OCI-M2 (cell line): ENCODE measurements around the gene C22orf42.
"Not testable (repeated sequence)": the region's sequence is repeated elsewhere in the genome, so short reads cannot be mapped to it uniquely, and the experiment has no call there.

Experiments used
- DNase-seq: peaks from one replicate; lab custom pipeline; 2025; ENCODE audit not compliant: unreplicated experiment; lab: John Stamatoyannopoulos, UW

The C22orf42 gene

GRCh38 chr22:32137731-32138324, 21.3 kb downstream of the C22orf42 start:
- DNase-seq: not testable (repeated sequence)

DNA sequence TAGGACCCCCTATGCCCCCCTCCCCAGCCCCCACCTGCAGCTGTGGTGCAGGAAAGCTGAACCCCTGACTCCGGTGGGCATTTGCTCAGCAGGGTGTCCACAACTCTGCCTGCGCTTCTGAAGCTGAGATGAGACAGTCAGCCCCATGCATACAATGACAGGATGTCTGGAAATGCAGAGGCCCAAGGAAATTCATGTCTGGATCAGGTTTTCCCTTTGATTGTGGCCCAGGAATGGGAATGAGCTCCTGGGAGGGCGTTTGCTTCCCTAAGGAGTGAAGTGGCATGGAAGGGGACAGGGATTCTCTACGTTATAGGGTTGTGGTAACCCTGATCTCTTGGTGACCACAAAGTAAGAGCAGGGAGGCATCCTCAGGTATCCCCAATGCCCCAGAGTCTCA, 22.2 kb downstream of the C22orf42 start:
- not testable (repeated sequence) for DNase-seq

GRCh38 chr22:32135958-32136357, 23.1 kb downstream of the C22orf42 start:
- DNase-seq: not testable (repeated sequence)

DNA sequence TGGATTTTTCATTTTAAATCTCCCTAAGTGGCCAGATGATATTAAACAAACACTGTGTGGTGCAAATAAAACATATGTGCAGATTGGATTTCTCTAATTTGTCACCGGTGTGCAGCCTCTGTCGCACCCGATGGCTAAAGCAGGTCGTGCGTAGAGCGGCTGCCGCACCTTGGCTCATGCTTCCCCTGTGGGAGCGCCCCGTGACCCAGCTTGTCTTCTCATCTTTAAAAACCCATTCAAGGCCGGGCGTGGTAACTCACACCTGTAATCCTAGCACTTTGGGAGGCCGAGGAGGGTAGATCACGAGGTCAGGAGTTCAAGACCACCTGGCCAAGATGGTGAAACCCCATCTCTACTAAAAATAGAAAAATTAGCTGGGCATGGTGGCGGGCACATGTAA, 24.3 kb downstream of the C22orf42 start:
- not testable (repeated sequence) for DNase-seq

- no peak for DNase-seq
These were observed 26.3 kb downstream of the C22orf42 start for GRCh38 chr22:32132783-32133182.

DNA sequence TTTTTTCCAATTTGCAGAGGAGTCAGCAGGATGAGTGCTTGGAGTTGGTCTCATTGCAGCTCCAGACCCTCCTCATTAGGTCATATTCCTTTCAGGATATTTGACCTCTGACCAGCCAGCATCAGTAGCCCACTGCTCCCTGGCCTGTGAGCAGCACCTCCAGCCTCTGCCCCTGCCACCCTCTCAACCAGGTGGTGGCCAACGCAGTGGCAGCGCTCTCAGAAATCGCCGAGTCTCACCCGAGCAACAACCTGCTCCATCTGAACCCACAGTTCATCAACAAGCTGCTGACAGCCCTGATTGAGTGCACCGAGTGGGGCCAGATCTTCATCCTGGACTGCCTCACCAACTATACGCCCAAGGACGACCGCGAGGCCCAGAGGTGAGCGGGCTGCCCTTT, 27.0 kb downstream of the C22orf42 start:
- no peak for DNase-seq

- DNase-seq: no peak
These were observed 28.6 kb downstream of the C22orf42 start for GRCh38 chr22:32130464-32130863.

DNA sequence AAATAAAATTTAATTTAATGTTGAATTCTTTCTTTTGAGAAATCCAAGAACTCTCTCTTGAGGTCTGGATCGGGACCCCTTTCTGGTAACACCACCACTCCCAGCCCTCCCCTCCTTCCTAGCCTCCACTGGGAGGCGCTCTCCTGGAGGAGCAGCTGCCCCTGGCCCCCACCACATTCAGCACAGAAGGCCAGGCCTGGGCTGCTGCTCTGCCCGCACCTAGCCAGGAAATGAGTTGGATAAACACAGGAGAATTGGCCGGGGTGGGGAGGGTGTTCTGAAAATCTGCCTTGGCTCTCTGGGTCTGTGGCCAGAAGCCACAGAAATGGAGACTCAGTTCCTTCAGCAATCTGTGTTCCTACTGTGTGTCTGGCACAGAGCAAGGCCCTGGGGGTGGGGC, 31.2 kb downstream of the C22orf42 start:
- no peak for DNase-seq

- DNase-seq: no peak
These were observed 35.4 kb downstream of the C22orf42 start for GRCh38 chr22:32123657-32124056.

GRCh38 chr22:32122899-32123298, 36.2 kb downstream of the C22orf42 start:
- DNase-seq: no peak

- DNase-seq: no peak
These were observed 38.5 kb downstream of the C22orf42 start for GRCh38 chr22:32120603-32121002.

- DNase-seq: no peak
These were observed 39.4 kb downstream of the C22orf42 start for GRCh38 chr22:32119568-32120235.

- no peak for DNase-seq
These were observed 46.7 kb downstream of the C22orf42 start for GRCh38 chr22:32112380-32112779.

- DNase-seq: no peak
These were observed 52.2 kb downstream of the C22orf42 start for GRCh38 chr22:32106930-32107329.

- DNase-seq: no peak
These were observed 55.3 kb downstream of the C22orf42 start for GRCh38 chr22:32103658-32104315.

GRCh38 chr22:32100711-32101110, 58.4 kb downstream of the C22orf42 start:
- no peak for DNase-seq
